Activated naive CD4-positive, alpha-beta T cell treated with Interleukin-2 at 50 U/mL for 16 hours (primary cell): ENCODE results near the gene THSD7B.

Experiments
- DNase-seq: peaks from one replicate; pipeline ENCODE4 v3.0.0-alpha.2; 2020

THSD7B gene

GRCh38 chr2:137156221-137156844, 391.0 kb downstream of the THSD7B start:
- DNase-seq, result no peak

DNA sequence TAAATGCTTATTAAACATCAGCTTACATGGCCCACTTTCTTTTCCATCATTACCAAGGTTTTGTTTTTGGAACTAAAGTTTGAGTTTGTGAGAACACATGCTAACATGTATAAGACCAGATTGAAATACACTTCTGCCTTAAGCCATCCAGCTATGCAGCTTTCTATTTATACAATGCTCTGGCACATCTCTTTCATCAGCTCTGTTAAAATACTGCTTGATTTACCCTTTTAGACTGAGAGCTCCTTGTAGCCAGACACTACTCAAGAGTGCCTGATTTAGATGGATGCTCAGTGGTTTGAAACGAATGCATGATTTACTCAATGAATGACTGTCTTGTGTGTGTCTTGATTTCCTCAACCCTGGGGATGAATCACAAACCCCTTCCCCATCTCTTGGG, 392.5 kb downstream of the THSD7B start:
- DNase-seq, result no peak

DNA sequence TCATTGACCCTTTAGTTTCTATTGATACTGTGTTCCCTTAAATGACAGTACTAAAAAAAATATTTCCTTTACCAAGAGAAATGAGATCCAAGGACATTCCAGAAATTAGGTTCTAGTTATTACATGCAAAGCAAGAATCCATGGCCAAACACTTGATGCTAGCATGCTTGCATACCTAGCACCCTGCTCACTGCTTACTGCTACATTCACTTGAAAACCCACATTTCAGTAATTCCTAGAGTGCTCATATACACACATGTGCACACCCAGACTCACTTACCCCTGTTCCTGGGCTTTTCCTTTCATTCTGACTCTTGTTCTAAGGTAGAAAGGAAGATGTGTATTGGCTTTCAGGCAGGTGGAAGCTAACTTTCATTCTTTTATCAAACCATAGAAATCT, 395.9 kb downstream of the THSD7B start:
- DNase-seq, result no peak

GRCh38 chr2:137165968-137166367, 400.6 kb downstream of the THSD7B start:
- DNase-seq, result no peak

GRCh38 chr2:137167651-137168050, 402.3 kb downstream of the THSD7B start:
- no peak for DNase-seq

DNA sequence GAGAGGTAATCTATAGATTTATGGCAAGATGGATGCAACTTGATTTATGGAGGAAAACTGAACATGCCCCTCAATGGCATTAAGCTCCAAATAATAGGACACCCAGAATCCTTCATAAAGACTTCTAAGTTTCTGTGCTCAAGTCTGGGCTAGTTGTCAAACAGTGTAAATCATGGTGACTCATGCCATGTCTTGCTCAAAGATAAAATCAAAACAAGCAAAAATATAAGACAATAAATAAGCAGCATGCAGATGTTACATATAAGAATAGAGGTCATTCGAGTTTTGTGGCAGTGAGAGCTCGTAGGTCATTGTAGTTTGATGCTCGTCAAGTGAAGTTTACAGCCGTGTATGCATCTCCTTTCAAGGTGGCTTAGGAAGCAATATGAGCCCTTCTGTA, 403.2 kb downstream of the THSD7B start:
- no peak for DNase-seq

- no peak for DNase-seq
Observed at GRCh38 chr2:137172162-137172561, 406.8 kb downstream of the THSD7B start.

DNA sequence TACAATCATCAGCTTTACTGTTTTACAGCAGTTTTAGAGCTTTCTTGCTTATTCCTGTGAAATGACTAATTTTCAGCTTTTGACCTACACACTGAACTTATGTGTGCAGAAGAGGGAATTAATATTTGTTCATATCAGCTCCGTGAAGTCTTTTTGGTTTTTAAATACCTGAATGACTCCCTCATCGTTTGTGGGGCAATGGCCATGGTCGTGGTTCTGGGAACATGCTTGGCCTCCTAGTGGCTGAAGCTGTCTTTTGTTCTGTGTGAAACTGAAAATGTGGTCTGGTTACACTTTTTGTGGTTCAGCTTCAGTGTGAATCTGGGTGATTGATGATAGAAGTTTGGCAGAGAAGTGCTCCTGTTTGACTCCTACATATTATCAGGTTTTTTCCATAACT, 408.1 kb downstream of the THSD7B start:
- DNase-seq, result no peak

GRCh38 chr2:137175246-137175645, 409.9 kb downstream of the THSD7B start:
- no peak for DNase-seq

DNA sequence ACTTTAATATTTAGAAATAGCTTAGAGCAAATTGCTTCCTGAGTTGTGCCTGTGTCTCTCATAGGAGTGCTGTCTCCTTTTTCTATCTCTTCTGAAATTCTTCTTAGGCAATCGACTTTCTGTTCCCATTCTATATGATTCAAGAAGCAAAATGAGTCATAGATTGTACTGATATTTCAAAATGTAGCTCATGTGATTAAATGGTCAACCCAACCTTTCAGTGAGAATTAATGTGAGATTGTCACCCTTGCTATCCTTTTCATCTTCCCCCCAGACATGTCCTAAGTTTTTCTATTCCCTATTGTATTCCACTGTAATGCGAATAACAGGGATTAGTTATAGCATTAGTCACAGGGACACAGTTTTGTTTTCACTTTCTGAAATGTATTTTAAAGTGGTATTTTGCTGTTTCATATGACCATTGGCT, 413.6 kb downstream of the THSD7B start:
- no peak for DNase-seq

DNA sequence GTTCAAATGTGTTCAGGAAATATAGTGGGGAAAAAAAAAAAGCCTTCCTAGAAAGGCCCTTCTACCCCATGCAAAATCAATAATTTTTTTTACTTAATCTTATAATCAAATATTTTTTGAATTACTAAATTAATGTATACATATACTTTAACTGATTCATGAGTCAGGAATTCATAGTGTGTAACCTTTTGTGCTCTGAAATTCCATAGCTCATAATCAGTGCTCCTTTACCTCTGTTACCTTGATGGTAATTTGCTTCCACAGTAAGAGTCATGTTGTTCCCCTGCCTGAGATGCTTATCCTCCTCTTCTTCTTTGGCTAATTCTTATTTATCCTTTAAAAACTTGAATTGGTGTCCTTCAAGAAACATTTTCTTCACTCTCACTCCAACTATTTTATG, 414.2 kb downstream of the THSD7B start:
- DNase-seq, result no peak

DNA sequence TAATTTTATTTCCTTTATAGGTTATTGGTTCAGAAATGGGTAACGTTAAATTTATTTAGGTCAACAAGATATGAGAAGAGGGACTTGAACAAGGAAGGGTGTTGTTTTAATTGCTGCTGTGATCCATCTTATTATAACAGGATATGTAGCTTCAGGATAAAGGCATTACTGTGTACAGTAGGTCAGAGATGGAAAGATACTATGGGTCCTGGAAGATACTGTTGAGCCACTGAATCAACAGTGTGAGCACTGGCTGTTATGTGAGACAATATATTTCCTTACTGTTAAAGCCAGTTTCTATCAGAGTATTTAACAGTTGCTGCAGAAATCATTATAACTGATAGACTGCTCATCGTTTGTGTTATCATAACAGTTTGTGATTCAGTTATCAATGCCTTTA, 414.7 kb downstream of the THSD7B start:
- no peak for DNase-seq

DNA sequence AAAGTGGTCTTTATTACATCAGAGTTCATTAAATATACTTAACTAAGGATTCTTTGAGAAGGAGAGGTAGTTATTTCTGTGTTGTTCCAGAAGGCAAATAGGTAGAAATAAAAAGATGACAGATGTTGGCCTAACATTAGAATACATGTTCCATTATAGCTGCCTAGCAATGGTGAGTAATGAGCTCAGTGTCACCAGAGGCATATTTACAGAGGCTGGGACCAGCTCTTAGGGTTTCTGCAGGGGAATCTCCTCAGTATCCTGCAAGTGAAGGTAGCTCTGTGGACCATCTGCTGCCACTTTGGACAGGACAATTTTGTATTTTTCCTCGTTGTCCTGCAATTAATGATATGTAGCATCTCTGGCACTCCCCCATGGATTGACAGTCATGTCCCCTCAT, 416.0 kb downstream of the THSD7B start:
- DNase-seq, result no peak

DNA sequence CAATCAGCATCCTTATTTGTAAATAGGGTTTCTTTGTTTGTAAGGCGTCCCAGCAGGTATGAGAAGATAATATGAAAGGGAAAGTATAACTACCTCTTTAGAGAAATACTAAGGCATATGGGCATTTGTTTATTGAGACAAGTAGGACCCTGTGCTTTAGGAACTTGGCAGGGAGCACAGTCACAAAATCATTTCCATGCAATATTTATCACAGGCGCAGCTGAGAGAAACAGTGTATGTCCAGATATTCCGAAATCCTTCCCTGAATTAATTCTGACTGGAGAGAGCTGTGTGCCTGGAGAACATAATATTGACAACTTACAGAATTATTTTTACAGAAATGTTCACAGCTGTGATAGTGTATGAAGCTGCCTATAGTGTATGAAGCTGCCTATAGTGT, 416.7 kb downstream of the THSD7B start:
- no peak for DNase-seq

GRCh38 chr2:137183206-137183898, 418.0 kb downstream of the THSD7B start:
- DNase-seq, result no peak

- DNase-seq, result no peak
Observed at GRCh38 chr2:137185378-137186078, 420.2 kb downstream of the THSD7B start.

GRCh38 chr2:137187216-137187615, 421.9 kb downstream of the THSD7B start:
- no peak for DNase-seq

GRCh38 chr2:137190411-137191195, 425.3 kb downstream of the THSD7B start:
- no peak for DNase-seq

- no peak for DNase-seq
Observed at GRCh38 chr2:137192366-137193310, 427.3 kb downstream of the THSD7B start.

GRCh38 chr2:137193401-137193800, 428.1 kb downstream of the THSD7B start:
- no peak for DNase-seq

DNA sequence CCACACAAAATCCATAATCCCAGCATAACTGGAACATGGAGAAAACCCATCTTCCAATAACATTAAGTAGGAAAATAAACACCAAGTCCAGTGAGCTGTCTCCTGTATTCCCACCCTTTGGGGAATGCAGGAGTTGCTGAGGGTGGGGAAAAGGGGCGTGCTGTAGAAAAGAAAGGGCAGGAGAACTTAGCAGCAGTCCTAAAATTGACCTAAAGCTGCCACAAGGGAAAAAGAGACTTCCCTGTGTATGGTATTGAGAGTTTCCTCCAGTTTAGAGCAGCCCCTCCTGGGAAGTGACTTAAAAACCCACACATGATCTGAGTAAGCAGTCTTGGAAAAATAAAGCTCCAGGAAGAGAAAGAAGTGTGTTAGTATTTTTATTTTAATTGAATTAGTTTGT, 428.8 kb downstream of the THSD7B start:
- DNase-seq, result no peak

- DNase-seq, result no peak
Observed at GRCh38 chr2:137199751-137200150, 434.4 kb downstream of the THSD7B start.
